AG08395 (cell line): Measurements from ENCODE around the gene EXOC3L1.

ENCODE experiments used
- DNase-seq: peaks from one replicate; pipeline ENCODE4 v3.0.0; 2012; ENCODE audit warnings: mixed read lengths, low spot score

EXOC3L1 gene

DNA sequence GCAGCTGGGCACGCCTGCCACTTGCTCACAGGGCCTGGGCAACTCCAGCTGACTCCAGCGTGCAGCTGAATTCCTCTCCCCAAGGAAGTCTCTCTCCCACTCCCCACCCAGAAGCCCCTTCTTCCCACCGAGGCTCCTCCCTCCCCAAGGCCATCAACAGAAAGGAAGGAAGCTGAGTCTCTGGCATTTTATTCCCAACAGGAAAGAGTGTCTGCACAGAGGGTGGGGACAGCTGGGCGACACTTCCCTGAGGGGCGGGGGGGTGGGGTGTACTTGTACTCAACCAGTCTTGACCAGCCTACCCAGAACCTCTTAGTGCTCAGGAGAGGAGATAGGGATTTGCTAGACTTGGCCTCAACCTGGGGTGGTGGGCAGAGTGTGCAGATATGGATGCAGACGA lies at the start of gene EXOC3L1:
EXOC3L1 (minus strand) TSS at position 96 of the 400 bp plus-strand sequence. CDS start 460 bp downstream, outside the sequence.
- DNase-seq, result no peak

DNA sequence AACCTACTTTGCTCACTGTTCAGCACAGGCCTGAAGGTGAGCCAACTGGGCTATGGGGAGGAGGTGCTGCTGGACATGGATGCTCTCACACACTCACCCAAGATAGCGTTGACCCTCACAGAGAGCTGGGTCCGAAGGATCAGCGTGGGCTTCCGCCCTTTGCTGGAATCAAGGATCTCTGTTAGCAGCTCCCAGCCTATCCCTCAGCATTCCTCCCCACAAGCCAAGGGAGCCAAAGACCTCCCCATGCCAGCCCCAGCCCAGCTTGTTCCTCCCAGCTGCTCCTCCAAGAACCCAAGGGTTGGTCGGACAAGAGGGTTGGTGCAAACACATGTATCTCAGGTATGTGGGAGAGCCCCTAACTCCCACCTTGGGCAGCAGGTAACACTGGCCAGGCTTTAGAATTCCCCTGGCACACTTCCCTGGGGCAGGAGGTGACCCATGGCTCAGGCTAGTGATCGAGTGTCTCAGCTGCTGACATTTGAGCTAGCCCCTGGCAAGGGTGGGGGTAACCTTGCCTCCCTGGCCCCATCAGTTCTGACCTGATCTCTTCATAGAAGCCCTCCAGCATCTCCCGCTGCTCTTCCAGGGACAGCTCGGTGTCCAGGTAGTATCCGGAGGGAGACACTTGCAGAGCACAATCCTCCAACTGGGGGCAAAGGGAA lies 49.0 kb upstream of the EXOC3L1 start:
- no peak for DNase-seq

DNA sequence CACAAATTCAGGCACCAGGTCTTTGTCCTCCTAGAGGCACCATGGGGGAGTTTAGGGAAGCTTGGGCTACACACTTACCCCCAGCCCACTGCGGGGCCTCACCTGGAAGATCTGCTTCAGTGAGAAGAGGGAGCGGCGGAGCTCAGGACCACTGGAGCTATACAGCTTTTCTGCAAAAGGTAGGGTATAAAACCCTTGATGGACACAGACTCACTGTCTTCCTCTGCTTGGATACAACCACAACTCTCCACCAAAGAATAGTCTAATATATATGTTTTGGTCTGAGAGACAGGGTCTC lies 48.3 kb upstream of the EXOC3L1 start:
- no peak for DNase-seq

DNA sequence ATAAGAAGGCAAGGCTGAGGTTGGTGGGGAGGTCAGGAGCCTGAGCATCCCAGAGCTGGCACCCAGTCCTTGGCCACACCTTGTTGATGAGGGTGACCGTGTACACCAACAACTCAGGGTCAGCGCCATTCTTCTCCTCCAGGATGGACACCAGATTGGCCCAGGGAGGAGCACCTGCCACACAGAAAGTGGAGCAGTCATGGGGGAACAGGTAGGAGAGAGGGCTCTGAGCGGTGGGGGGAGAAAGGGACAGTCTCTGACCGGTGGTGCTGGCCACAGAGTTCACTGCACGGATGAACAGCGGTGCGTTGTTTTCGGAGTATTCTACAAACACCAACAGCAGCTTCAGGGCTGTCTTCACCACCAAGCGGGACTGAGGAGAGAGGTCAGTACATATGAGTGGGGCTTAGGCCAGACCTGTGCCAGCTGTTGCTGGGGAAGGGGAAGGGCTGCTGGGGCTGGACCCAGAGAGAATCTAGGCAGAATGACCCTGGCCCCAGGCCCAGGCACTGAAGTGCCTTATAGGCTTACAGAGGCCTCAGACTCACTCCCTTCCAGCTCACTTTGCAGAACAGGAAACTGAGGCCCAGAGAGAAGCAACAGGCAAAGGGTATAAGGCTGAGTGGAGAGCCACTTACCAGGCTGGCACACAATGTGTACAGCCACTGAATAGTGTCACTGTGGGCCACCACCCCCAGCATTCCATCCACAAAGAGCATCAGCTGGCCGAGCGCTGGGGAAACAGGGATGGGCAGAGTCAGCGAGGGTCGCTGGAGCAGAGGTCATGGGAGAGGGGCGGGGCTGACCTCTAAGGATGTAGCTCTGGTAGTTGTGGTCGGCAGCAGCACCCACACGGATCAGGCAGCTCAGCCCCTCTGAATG lies 47.7 kb upstream of the EXOC3L1 start:
- DNase-seq, result no peak

GRCh38 chr16:67236563-67237395 lies 46.8 kb upstream of the EXOC3L1 start:
- peak; percentile 86 for DNase-seq

DNA sequence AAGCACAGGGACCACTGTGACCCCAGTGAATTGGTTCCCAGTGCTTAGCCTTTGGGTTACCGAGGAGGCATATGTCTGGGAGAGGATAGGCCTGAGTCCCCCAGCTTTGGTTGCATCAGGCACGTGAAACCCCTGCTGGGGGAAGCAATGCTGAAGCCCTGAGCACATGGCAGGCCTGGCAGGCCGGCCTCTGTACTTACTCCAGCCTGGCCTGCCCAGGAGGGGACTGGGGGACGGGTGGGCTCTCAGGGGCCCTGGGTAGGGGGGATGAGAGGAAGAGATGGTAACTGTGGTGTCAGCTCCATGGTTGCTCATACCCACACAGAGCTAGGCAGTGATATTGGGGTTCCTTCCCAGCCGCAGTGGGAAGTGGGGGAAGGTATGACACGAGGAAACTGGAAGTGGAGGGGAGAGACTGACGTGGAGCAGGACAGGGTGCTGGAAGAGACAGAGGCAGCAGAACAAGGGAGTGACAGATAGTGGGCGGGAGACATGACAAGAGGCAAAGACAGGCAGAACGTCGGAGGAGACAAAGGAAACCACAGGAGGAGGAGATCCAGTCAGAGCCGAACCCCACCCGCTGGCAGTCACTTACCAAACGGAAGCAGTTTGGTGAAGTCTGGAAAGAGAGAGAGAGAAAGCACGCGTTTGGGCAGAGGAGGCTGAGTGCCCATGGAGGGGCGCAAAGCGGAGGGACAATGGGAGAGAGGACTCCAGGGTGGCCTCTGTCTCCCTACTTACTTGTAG lies 46.1 kb upstream of the EXOC3L1 start:
- peak; percentile 36 for DNase-seq

- no peak for DNase-seq
Observed at GRCh38 chr16:67234180-67234597, 44.3 kb upstream of the EXOC3L1 start.

GRCh38 chr16:67233596-67233995 lies 43.7 kb upstream of the EXOC3L1 start:
- DNase-seq, result no peak

DNA sequence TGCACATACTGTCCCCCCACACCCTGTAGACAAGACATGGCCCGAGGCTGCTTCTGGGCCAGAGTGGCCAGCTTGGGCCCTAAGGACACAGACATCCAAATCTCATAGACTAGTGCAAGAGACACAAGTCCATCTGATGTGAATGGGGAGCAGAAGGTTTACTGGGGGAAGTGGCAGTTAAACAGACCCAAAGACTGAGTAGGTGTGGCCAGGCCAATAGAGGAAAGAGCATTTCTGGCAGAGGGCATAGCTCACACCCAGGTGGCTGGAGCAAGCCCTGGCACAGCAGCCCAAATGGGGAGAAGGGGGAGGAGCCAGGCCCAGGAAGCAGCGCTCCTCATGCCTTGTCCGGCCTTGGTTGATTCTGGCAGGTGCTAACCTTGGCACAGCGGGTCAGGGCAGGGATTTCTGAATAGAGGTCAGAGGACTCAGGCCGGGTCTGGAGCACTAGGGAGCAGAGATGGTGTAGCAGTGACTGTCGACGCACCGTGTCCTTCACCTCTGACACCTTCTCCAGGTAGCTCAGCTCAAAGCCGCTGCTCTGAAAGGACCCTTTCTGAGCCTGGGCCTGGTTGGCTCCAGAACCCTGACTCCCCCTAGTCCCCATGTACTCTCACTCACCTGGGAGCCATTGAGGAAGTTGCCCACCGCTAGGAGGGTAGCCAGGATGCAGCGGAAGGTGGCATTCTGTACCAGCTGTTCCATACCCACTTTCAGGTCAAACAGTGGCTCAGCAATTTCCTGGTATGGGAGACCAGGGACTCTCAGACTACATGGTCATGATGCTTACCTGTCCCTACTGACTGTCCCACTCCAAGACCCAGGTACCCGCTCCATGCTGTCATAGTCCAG lies 41.1 kb upstream of the EXOC3L1 start:
- no peak for DNase-seq

- no peak for DNase-seq
Observed at GRCh38 chr16:67229906-67230808, 40.2 kb upstream of the EXOC3L1 start.

DNA sequence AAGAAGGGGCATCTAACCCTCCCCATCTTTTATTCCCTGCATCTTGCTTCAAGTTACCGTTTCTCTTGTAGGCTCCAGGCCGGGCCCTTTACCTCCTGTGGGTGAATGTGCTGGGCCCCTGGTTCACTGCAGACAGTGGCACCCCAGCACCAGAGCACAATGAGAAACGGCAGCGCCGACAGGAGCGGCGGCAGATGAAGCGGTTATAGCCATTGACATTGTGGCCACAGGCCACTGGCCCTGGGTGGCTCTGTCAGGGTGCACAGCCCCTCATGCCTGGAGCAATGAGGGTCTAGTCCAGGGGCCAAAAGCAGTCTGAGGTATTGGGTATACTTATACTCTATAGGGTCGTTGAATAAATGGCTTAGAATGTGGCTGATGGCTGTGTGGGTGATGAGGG lies 39.0 kb upstream of the EXOC3L1 start:
- no peak for DNase-seq

DNA sequence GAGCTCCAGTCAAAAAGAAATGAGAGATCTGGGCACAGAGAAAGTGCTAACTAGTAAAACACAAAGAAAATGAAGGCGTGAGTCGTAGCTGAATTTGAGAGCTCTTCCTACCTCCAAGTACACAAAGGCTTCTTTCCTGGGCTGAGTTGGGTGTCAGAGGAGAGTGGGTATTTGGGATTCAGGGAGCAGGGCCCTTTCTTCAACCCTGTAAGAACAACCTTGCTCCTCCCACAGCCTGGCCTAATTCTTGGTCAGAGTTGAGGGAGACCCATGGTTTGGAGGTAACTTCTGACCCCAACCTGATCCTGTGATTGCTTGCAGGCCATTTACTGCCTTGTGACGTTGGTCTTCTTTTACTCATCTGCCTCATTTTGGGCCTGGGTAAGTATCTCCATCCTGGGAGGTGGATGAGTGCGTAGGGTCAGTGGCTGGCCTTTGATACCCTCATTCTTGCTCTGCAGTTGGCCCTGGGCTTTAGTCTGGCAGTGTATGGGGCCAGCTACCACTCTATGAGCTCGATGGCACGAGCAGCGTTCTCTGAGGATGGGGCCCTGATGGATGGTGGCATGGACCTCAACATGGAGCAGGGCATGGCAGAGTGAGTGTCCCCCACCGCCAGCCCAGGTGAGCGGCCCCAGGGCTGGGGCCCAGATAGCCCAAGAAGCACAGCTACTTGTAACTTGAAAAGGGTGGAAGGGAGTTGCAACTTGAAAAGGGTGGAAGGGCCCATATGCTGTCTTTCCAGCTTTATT lies 38.3 kb upstream of the EXOC3L1 start:
- no peak for DNase-seq

DNA sequence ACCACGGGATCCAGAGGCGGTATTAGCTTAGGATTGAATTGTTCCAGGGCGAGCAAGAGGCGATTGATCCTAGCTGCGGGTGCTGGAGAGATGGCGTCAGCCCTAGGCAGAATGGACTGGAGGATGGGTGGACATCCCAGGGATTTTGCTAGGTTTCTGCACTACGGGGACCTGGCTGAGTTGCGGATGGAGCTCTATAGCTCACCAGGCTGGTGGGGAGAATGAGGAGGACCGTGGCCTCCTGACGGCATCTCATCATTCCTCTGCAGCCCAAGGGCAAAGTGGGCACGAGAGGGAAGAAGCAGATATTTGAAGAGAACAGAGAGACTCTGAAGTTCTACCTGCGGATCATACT lies 37.6 kb upstream of the EXOC3L1 start:
- no peak for DNase-seq

DNA sequence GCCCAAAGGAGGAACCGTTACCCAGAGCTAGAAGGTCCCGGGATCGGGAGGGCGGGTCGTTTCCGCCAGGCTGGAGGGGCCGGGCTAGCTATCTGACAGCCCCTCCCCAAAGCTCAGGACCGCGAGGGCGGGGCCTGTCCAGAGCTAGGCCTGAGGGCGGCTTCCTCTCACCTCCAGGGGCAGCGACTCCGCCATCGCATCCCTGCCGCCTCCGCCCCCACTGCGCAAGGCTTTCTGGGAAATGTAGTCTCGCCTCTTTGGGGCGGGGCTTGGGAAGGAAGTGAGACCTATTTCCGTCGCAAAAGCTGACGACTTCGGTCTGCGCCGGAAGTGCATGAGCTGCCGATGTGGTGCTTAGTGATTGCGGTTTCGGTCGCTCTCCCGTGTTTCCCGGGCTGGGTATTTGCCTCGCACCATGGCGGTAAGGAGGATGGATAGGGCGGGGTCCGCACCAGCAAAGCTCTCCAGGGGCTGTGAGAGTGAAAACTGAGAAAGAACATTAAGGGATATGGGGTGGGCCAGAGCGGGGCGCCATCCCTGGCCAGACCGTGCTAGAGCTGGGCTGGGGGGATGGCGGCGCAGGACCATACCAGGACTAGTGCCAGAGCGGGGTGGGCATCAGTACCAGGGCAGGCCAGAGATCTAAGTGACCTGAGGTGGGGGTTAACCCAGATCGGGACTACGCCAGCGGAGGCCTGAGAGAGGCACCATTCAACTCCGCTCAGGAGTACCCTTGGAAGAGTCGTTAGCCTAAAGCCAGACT lies 37.0 kb upstream of the EXOC3L1 start, which contains the start of gene TMEM208:
TMEM208 (plus strand) TSS at position 327 of the 763 bp plus-strand sequence; CDS start at position 416, 89 bp downstream.
- DNase-seq, result peak; percentile 98

DNA sequence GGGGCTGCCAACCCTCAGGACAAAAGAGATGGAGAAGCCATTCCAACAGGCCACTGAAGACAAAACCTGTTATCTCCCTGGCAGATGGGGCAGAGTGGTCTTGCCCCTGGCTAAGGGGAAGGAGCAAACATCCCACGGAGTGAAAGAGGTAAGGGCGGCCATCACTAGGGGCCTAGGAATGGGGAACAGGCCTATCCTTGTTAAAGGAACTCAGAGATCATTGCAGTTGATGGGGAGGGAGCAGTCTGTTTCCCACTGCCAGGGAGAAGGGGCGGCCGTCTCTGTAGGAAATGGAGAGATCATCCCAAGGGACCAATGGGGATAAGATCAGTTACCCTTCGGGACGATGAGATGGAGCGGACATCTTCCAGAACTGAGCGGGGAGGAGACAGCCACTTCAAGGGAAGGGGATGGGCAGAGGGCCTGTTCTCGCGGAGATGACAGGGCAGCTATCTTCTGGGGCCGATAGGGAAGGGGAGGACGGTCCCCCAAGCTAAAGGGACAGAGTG lies 36.4 kb upstream of the EXOC3L1 start:
- DNase-seq, result no peak

DNA sequence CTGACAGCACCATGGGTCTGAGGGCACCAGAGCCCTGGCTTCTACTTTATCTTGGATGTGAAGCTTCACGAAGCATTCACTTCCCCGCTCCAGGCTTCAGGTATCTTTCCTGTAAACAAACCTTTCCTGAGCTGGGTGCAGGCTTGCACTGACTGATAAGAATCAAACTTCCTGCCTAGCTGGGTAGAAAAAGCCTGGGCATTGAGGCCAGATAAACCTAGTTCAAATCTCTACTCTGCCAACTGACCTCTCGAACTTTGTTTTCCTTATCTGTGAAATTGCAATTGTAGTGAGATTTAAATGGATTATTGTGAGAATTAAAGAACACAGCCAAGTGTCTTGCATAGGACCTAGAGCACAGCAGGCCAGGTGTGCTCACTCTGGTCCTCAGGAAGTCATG lies 34.1 kb upstream of the EXOC3L1 start:
- no peak for DNase-seq

DNA sequence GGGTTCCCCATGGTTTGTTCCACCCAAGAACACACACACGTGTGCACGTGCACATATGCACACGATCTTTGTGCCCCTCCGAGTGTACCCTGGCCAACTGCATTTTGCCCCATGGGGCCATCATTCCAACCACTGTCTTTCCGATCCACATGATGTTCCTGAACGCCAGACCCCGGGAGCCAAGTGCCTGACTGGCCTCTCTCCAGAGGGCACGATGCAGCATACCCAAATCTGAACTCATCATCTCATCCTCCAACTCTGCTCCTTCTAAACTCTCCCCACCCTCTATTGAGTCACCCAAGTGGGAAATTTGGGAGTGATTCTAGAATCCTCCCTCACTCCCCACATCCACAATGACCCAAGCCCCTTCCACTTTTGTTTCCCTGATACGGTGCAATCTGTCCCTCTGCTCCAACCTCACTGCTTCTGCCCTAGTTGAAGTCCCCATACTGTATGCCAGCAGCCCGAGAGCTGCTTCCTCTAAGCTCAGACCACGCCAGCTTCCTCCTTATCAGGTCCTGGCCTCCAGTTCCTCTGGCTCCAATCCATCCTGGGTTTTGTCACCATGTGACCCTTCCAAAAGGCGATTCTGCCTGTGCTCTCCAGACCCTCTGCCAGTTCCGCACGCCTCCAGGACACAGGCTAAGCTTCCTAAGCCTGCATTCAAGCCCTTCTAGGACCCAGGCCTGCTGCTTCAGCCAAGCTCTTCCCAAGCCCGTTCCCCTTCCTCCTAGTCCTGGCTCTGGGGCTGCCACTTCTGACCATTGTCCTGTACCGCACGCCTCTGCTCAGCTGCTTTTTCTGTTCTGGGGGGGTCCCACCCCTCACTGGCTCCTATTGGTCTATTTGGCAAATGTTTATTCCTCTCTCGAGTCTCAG lies 26.9 kb upstream of the EXOC3L1 start:
- no peak for DNase-seq
